ENCODE data around the gene ABCC11. TPM values are rescaled to one million over a fixed set of nuclear protein-coding genes. Genes with fewer than 3 reads are reported as not detected.
"Not testable (repeated sequence)": the region's sequence is repeated elsewhere in the genome, so short reads cannot be mapped to it uniquely, and the experiment has no call there.

ABCC11 gene
- total RNA-seq, 1 donor from 2014 or later, result not detected

DNA sequence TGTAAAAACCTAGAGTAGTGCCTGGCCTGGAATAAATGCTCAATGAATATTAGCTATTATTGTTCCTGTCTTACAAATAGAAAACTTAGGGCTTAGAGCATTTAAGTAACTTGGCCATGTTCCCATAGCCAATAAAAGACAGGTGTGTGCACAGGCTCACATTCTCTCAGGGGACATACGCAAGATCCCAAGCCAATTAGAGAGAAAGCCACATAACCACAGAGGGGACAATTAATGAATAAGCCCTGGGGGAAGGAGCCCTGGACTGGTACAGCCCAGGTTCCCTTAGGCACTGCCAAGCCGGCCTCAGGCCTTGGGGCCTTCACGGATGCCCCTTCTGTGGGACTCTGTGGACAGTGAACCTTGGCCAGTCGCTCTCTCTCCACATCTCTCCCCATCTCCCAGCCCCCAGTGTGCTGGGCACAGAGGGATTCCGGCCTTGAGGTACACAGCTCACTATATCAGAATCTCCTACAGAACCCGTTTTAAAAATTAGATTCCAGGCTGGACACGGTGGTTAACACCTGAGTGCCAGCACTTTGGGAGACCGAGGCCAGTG is 64.3 kb downstream of the ABCC11 start:
- no peak for DNase-seq (ENCODE audit: low read depth)

GRCh38 chr16:48181746-48182520 is 65.4 kb downstream of the ABCC11 start:
- H3K36me3 ChIP-seq (ENCODE audit: control insufficient read depth, insufficient read depth, low read length); H3K4me3 ChIP-seq (ENCODE audit: low read depth, low read length); H3K27me3 ChIP-seq (ENCODE audit: control insufficient read depth, insufficient read depth, low read length); DNase-seq (ENCODE audit: low read depth): not testable (repeated sequence)

More for the DNA sequence above, 64.3 kb downstream of the ABCC11 start:
- H3K4me3 ChIP-seq (ENCODE audit: low read depth, low read length), result no peak overlapping the region
- H3K27me3 ChIP-seq (ENCODE audit: control insufficient read depth, insufficient read depth, low read length), result no peaks in the 10 kb centered on the region
- H3K36me3 ChIP-seq (ENCODE audit: control insufficient read depth, insufficient read depth, low read length), result no peaks in the 10 kb centered on the region
- TF ChIP-seq, protein P1, sequence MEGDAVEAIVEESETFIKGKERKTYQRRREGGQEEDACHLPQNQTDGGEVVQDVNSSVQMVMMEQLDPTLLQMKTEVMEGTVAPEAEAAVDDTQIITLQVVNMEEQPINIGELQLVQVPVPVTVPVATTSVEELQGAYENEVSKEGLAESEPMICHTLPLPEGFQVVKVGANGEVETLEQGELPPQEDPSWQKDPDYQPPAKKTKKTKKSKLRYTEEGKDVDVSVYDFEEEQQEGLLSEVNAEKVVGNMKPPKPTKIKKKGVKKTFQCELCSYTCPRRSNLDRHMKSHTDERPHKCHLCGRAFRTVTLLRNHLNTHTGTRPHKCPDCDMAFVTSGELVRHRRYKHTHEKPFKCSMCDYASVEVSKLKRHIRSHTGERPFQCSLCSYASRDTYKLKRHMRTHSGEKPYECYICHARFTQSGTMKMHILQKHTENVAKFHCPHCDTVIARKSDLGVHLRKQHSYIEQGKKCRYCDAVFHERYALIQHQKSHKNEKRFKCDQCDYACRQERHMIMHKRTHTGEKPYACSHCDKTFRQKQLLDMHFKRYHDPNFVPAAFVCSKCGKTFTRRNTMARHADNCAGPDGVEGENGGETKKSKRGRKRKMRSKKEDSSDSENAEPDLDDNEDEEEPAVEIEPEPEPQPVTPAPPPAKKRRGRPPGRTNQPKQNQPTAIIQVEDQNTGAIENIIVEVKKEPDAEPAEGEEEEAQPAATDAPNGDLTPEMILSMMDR (IDR thresholded peaks at IDR 0.05; ENCODE audit: insufficient read depth, low read length, poor library complexity, severe bottlenecking), result no peak

- Histone ChIP-seq H3K4me3 (ENCODE audit: low read depth, low read length) (no peak overlapping the region), H3K36me3 (ENCODE audit: control insufficient read depth, insufficient read depth, low read length) (no peaks in the 10 kb centered on the region), H3K27me3 (ENCODE audit: control insufficient read depth, insufficient read depth, low read length) (peaks cover 5% of the 10 kb centered on the region)
- DNase-seq (ENCODE audit: low read depth), result no peak
- TF ChIP-seq, protein P1 (IDR thresholded peaks at IDR 0.05; ENCODE audit: insufficient read depth, low read length, poor library complexity, severe bottlenecking), result no peak
Measured at GRCh38 chr16:48180868-48181480, 66.4 kb downstream of the ABCC11 start.

GRCh38 chr16:48176635-48177408 is 70.5 kb downstream of the ABCC11 start:
- Histone ChIP-seq H3K36me3 (ENCODE audit: control insufficient read depth, insufficient read depth, low read length) (no peaks in the 10 kb centered on the region), H3K4me3 (ENCODE audit: low read depth, low read length) (no peak overlapping the region), H3K27me3 (ENCODE audit: control insufficient read depth, insufficient read depth, low read length) (peaks cover 5% of the 10 kb centered on the region)
- TF ChIP-seq, protein P1 (IDR thresholded peaks at IDR 0.05; ENCODE audit: insufficient read depth, low read length, poor library complexity, severe bottlenecking), result no peak
- DNase-seq (ENCODE audit: low read depth), result no peak

DNA sequence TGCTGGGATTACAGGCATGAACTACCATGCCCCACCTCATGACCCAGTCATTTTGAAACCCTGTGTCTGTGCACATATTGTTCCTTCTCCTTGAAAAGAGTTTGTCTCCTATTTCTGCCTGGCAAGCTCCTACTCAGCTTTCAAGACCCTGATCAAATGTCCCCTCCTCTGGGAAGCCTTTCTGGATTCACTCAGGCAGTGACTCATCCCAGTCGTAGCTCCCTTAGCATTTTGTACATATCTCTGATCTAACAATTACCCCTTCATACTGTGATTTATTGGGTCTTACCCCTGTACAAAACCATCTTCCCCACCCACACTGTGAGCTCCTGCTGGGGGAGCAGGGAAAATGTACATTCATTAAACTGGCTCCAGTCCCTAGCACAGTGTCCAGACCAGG is 73.5 kb downstream of the ABCC11 start:
- Histone ChIP-seq H3K27me3 (ENCODE audit: control insufficient read depth, insufficient read depth, low read length) (peaks cover 5% of the 10 kb centered on the region), H3K4me3 (ENCODE audit: low read depth, low read length) (no peak overlapping the region), H3K36me3 (ENCODE audit: control insufficient read depth, insufficient read depth, low read length) (no peaks in the 10 kb centered on the region)
- TF ChIP-seq, protein P1 (IDR thresholded peaks at IDR 0.05; ENCODE audit: insufficient read depth, low read length, poor library complexity, severe bottlenecking), result no peak
- DNase-seq (ENCODE audit: low read depth), result no peak

DNA sequence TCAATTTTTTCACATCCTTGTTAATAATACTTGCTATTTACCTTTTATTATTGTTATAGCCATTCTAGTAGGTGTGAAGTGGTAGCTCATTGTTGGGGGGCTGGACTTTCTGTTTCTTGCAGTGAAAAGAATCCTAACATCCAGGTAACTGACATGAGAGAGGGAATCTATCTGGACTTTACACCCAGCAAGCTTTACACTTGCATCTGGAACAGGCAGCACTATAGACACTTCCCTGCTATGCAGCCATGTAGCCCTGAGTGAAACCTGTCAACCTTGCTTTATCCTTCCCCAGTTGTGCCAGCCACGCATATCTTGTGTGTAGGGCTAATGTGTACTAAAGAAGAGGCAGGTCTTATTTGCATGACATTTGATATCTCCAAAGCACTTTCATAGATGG is 74.7 kb downstream of the ABCC11 start:
- no peak for DNase-seq (ENCODE audit: low read depth)
- TF ChIP-seq, protein P1 (IDR thresholded peaks at IDR 0.05; ENCODE audit: insufficient read depth, low read length, poor library complexity, severe bottlenecking), result no peak
- Histone ChIP-seq H3K4me3 (ENCODE audit: low read depth, low read length) (no peak overlapping the region), H3K36me3 (ENCODE audit: control insufficient read depth, insufficient read depth, low read length) (no peaks in the 10 kb centered on the region), H3K27me3 (ENCODE audit: control insufficient read depth, insufficient read depth, low read length) (peaks cover 5% of the 10 kb centered on the region)

Data from kidney epithelial cell (primary cell).